Thyroid gland (tissue), 4 donors: ENCODE measurements around the gene PSKH1.

Experiments
- CTCF ChIP-seq, 6 experiments: fragments of 200-600 bp in 3 of 6; fragments of 450-650 bp in 3 of 6; sonication (generic) in 3 of 6; IDR thresholded peaks; one replicate each; pipeline ENCODE4 v1.5.1; 2016 to 2019; ENCODE audit warnings: antibody characterized with exemption in 6 of 6, mild to moderate bottlenecking in 2 of 6, inconsistent platforms in 1 of 6, moderate library complexity in 1 of 6
- POLR2A ChIP-seq, 2 donors: fragments of 450-650 bp; IDR thresholded peaks; one replicate each; pipeline ENCODE4 v1.6.1; 2017; ENCODE audit warnings: antibody characterized with exemption in 2 of 2, mild to moderate bottlenecking in 2 of 2, moderate library complexity in 1 of 2

- TF ChIP-seq CTCF (IDR thresholded peaks at IDR 0.05) (no peak), POLR2A (IDR thresholded peaks at IDR 0.05) (no peak)
These were observed 20.9 kb upstream of the PSKH1 start for GRCh38 chr16:67872131-67872630.
